ENCODE measurements around the gene OR8B4.
"Not testable (repeated sequence)": the region's sequence is repeated elsewhere in the genome, so short reads cannot be mapped to it uniquely, and the experiment has no call there.

OR8B4 gene

DNA sequence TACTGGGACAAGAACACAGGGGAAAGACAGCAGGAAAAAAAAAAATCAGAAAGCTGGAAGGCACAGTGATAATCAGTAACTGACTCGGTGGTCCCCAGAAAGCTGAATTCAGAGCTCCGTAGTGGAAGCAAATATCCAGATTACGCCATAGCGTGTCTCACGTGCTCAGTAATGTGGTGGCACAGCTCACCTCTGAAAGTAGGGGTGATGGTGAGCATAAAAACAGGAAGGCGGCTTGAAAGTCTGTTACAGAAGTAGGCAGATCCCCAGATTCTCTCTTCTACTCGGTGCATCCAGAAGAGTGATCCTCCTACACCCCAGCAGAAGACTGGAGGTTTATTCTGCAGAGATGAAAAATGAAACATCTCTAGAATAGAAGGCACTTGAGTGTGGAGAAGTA lies 14.8 kb downstream of the OR8B4 start:
- in situ Hi-C loops (cut with MboI; ENCODE audit: low sequenced_read_pairs), result loop anchor here (25.0 kb wide), 2 partner anchors 177 to 402 kb away; partner anchors contain the start of gene MSANTD2

DNA sequence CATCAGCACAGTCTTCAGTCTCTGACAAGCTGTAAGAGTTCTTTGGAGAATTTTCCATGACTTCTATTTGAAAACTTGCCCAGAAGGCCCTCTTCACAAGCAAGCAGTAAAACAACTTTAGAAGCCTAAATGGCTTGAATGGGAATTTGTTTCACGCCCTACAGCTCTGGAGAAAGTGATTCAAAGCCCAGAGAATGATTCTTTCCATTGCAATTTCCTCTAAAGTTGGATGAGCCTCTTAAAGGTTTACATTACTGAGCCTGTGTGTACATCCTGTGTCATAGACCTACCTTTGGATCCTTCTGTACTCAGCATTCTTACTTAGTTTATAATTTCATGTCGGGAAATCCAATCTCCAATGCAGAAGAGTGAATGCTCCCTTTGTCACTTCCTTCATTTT lies 19.1 kb downstream of the OR8B4 start:
- in situ Hi-C loops (cut with MboI; ENCODE audit: low sequenced_read_pairs), result loop anchor here (25.0 kb wide), 2 partner anchors 182 to 407 kb away; partner anchors contain the start of gene MSANTD2

DNA sequence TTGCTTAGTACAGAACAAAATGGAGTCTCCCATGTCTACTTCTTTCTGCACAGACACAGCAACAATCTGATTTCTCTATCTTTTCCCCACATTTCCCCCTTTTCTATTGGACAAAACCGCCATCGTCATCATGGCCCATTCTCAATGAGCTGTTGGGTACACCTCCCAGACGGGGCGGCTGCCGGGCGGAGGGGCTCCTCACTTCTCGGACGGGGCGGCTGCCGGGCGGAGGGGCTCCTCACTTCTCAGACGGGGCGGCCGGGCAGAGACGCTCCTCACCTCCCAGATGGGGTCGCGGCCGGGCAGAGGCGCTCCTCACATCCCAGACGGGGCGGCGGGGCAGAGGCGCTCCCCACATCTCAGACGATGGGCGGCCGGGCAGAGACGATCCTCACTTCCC lies 21.5 kb downstream of the OR8B4 start:
- in situ Hi-C loops (cut with MboI; ENCODE audit: low sequenced_read_pairs), result loop anchor here (25.0 kb wide), 2 partner anchors 184 to 409 kb away; partner anchors contain the start of gene MSANTD2

DNA sequence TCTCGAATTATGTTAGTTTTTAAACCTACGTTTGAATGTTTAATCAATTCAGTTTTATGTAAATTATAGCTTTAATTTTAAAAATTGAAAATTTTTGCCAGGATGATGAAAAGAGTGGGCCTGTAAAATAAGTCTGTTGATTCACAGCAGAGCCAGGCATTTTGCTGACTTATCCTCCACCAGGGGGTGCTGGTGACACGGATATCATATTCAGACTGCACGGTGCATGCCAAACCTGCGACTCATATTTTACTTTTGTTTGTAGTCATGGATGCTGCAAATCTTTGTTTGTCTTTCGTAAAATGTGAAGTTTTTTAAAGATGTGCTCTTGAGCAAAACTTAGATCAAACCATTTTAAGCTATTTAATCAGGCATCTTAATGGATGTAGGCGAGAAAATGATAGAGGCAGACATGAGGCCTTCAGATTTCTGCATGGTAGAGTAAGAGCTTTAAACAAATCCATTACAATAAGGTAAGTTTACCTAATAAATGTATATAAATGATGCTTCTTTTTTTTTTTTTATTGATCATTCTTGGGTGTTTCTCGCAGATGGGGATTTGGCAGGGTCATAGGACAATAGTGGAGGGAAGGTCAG lies 22.2 kb downstream of the OR8B4 start:
- in situ Hi-C loops (cut with MboI; ENCODE audit: low sequenced_read_pairs), result loop anchor here (25.0 kb wide), 2 partner anchors 185 to 410 kb away; partner anchors contain the start of gene MSANTD2

DNA sequence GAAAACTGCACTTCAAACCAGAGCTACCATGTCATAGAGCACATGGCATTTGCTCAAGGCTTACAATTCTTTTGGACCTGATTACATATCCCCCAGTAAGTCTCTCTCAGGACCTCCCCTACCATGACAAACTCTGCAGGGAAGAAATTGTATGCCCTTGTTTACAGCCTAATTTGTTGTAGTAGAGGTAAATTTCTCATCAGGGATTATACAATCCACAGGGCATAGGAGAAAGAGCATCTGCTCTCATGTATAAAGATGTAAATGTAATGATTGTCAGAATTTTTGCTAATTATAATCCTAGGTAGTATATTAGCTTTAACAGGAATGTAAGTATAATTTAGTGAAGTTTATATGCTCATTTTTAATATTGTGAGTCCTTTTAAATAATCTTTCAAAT lies 25.7 kb downstream of the OR8B4 start, which contains the start of gene OR8B3:
Gene OR8B3 (minus strand): TSS at position 101 of the 400 bp plus-strand sequence. CDS start 1,673 bp downstream, outside the sequence.
- in situ Hi-C loops (cut with MboI; ENCODE audit: low sequenced_read_pairs), result no loop called here

DNA sequence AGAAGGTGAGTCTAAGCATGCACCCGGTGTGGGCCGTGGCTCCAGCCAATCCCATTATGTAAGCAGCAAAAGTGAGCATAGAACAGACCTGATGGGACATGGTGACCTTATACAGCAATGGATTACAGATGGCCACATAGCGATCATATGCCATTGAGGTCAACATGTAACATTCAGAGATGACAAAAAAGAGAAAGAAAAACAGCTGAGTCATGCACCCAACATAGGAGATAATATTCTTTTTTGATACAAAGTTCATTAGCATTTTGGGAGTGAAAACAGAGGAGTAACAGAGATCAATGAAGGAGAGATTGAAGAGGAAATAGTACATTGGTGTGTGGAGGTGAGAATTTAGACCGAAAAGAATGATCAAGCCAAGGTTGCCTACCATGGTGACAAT lies 27.8 kb downstream of the OR8B4 start:
- in situ Hi-C loops (cut with MboI; ENCODE audit: low sequenced_read_pairs), result not testable (repeated sequence)

DNA sequence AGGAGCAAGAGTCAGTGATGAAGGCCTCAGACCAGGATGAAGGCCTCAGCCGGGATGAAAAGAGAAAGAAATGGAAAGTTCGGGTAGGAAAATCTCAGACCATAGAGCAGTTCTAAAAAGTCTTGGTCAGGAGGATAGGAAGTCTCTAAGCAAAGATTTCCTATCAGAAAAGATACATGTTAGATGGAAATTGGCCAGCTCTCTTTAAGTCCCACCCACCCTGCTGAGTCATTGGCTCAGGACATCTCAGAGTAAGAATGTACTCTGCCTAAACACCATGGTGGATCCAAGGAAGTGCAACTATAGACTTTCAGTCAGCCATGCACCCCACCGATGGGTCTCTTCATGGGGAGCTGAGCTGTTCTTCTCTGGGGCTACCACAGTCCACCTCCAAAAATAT lies 30.3 kb downstream of the OR8B4 start:
- in situ Hi-C loops (cut with MboI; ENCODE audit: low sequenced_read_pairs), result no loop called here

DNA sequence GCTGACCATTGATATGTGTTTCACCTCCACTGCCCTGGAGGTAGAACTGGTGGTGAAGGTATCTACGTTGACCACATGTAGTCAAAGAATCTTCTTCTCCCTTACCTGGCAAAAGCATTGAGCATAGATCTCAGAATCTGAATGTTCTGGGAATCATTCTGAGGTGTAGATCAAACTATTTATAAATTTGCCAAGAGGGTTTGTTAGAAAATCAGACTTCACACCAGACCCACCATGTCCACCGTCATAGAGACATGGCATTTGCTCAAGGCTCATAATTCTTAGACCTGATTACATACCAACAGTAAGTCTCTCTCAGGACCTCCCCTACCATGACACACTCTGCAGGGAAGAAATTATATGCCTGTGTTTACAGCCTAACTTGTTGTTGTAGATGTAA lies 40.3 kb downstream of the OR8B4 start, which contains the start of gene OR8B2:
Gene OR8B2 (minus strand): TSS at position 101 of the 400 bp plus-strand sequence. CDS start 1,156 bp downstream, outside the sequence.
- in situ Hi-C loops (cut with MboI; ENCODE audit: low sequenced_read_pairs), result no loop called here

DNA sequence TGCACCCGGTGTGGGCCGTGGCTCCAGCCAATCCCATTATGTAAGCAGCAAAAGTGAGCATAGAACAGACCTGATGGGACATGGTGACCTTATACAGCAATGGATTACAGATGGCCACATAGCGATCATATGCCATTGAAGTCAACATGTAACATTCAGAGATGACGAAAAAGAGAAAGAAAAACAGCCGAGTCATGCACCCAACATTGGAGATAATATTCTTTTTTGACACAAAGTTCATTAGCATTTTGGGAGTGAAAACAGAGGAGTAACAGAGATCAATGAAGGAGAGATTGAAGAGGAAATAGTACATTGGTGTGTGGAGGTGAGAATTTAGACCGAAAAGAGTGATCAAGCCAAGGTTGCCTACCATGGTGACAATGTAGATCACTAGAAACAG lies 41.8 kb downstream of the OR8B4 start:
- in situ Hi-C loops (cut with MboI; ENCODE audit: low sequenced_read_pairs), result not testable (repeated sequence)

DNA sequence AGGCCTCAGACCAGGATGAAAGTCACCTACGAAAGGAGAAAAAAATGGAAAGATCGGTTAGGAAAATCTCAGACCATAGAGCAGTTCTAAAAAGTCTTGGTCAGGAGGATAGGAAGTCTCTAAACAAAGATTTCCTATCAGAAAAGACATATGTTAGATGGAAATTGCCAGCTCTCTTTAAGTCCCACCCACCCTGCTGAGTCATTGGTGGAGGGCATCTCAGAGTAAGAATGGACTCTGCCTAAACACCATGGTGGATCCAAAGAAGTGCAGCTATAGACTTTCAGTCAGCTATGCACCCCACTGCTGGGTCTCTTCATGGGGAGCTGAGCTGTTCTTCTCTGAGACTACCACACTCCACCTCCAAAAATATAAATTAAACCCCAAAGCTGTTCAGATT lies 44.1 kb downstream of the OR8B4 start:
- in situ Hi-C loops (cut with MboI; ENCODE audit: low sequenced_read_pairs), result no loop called here

DNA sequence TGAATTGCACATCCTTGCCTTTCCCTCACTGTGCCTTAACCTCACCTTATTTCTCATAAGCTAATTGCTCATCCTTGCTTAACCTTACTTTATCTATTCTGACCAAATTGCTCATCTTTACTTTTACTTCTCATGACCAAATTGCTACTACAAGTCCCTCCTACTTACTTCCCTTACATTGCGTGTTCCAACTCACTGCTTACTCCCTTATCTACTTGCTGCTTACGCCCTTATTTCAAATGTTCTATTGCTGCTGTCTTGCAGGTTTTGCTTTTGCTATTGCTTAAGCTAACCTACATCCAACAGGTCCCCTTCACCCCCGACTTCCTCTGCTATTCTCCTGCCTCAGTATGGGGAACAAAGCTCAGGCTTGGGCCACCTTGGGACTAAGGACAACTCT lies 48.4 kb downstream of the OR8B4 start:
- in situ Hi-C loops (cut with MboI; ENCODE audit: low sequenced_read_pairs), result no loop called here

Data from HL-60/S4 treated with phorbol 12-myristate 13-acetate at 8.2 ng/mL for 4 days and 3 days (cell line).